ENCODE measurements around the gene COA6. TPM values are rescaled to one million over a fixed set of nuclear protein-coding genes. Genes with fewer than 3 reads are reported as not detected.
A peak's percentile ranks its signal among the peaks of the same experiment; 100 is the strongest.

Gene COA6, protein sequence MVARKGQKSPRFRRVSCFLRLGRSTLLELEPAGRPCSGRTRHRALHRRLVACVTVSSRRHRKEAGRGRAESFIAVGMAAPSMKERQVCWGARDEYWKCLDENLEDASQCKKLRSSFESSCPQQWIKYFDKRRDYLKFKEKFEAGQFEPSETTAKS
- 10 to 100 TPM; 27.1 to 27.4 TPM for total RNA-seq
- 10 to 100 TPM; 23.3 to 25.7 (median 23.8) TPM for polyA plus RNA-seq (ENCODE audit: insufficient read length in 6 of 6)
- long read RNA-seq, donor 1, transcript COA6-201 (2 exons, 1,013 nt): minor isoform, 20 of 157 reads
- long read RNA-seq, donor 1, transcript COA6-203 (3 exons, 710 nt): major isoform, 38 of 157 reads
- long read RNA-seq, donor 1, partial matches to known transcripts: 69 of 157 reads
- long read RNA-seq, donor 1, other reads (novel, unspliced or antisense): 28 of 157 reads
- long read RNA-seq, donor 2, transcript COA6-203 (3 exons, 710 nt): major isoform, 35 of 47 reads
- long read RNA-seq, donor 2, transcript COA6-201 (2 exons, 1,013 nt): minor isoform, 8 of 47 reads
- long read RNA-seq, donor 2, partial matches to known transcripts: 0 of 47 reads
- long read RNA-seq, donor 2, other reads (novel, unspliced or antisense): 0 of 47 reads
- long read RNA-seq, donor 3, transcript COA6-203 (3 exons, 710 nt): major isoform, 29 of 45 reads
- long read RNA-seq, donor 3, transcript COA6-201 (2 exons, 1,013 nt): minor isoform, 15 of 45 reads
- long read RNA-seq, donor 3, partial matches to known transcripts: 0 of 45 reads
- long read RNA-seq, donor 3, other reads (novel, unspliced or antisense): 0 of 45 reads
- long read RNA-seq, donor 4, transcript COA6-201 (2 exons, 1,013 nt): minor isoform, 8 of 50 reads
- long read RNA-seq, donor 4, transcript COA6-203 (3 exons, 710 nt): major isoform, 39 of 50 reads
- long read RNA-seq, donor 4, partial matches to known transcripts: 1 of 50 reads
- long read RNA-seq, donor 4, other reads (novel, unspliced or antisense): 0 of 50 reads
- long read RNA-seq, donor 5, transcript COA6-201 (2 exons, 1,013 nt): minor isoform, 14 of 54 reads
- long read RNA-seq, donor 5, transcript COA6-203 (3 exons, 710 nt): major isoform, 32 of 54 reads
- long read RNA-seq, donor 5, transcript COA6-202 (3 exons, 641 nt): minor isoform, 8 of 54 reads
- long read RNA-seq, donor 5, partial matches to known transcripts: 0 of 54 reads
- long read RNA-seq, donor 5, other reads (novel, unspliced or antisense): 0 of 54 reads
- long read RNA-seq, donor 6, transcript COA6-203 (3 exons, 710 nt): major isoform, 49 of 71 reads
- long read RNA-seq, donor 6, transcript COA6-201 (2 exons, 1,013 nt): minor isoform, 15 of 71 reads
- long read RNA-seq, donor 6, transcript COA6-202 (3 exons, 641 nt): minor isoform, 7 of 71 reads
- long read RNA-seq, donor 6, partial matches to known transcripts: 0 of 71 reads
- long read RNA-seq, donor 6, other reads (novel, unspliced or antisense): 0 of 71 reads
- long read RNA-seq, donor 7, transcript COA6-203 (3 exons, 710 nt): major isoform, 12 of 24 reads
- long read RNA-seq, donor 7, transcript COA6-201 (2 exons, 1,013 nt): minor isoform, 10 of 24 reads
- long read RNA-seq, donor 7, partial matches to known transcripts: 0 of 24 reads
- long read RNA-seq, donor 7, other reads (novel, unspliced or antisense): 0 of 24 reads
- long read RNA-seq, donor 8, transcript COA6-203 (3 exons, 710 nt): major isoform, 14 of 74 reads
- long read RNA-seq, donor 8, partial matches to known transcripts: 13 of 74 reads
- long read RNA-seq, donor 8, other reads (novel, unspliced or antisense): 41 of 74 reads
- long read RNA-seq, donor 9: 0 reads
- long read RNA-seq, donor 10, transcript COA6-203 (3 exons, 710 nt): major isoform, 14 of 15 reads
- long read RNA-seq, donor 10, partial matches to known transcripts: 0 of 15 reads
- long read RNA-seq, donor 10, other reads (novel, unspliced or antisense): 0 of 15 reads
- long read RNA-seq, donor 11, transcript COA6-203 (3 exons, 710 nt): major isoform, 36 of 58 reads
- long read RNA-seq, donor 11, transcript COA6-201 (2 exons, 1,013 nt): minor isoform, 18 of 58 reads
- long read RNA-seq, donor 11, partial matches to known transcripts: 0 of 58 reads
- long read RNA-seq, donor 11, other reads (novel, unspliced or antisense): 0 of 58 reads
- long read RNA-seq, donor 12, transcript COA6-203 (3 exons, 710 nt): major isoform, 26 of 33 reads
- long read RNA-seq, donor 12, partial matches to known transcripts: 0 of 33 reads
- long read RNA-seq, donor 12, other reads (novel, unspliced or antisense): 0 of 33 reads

DNA sequence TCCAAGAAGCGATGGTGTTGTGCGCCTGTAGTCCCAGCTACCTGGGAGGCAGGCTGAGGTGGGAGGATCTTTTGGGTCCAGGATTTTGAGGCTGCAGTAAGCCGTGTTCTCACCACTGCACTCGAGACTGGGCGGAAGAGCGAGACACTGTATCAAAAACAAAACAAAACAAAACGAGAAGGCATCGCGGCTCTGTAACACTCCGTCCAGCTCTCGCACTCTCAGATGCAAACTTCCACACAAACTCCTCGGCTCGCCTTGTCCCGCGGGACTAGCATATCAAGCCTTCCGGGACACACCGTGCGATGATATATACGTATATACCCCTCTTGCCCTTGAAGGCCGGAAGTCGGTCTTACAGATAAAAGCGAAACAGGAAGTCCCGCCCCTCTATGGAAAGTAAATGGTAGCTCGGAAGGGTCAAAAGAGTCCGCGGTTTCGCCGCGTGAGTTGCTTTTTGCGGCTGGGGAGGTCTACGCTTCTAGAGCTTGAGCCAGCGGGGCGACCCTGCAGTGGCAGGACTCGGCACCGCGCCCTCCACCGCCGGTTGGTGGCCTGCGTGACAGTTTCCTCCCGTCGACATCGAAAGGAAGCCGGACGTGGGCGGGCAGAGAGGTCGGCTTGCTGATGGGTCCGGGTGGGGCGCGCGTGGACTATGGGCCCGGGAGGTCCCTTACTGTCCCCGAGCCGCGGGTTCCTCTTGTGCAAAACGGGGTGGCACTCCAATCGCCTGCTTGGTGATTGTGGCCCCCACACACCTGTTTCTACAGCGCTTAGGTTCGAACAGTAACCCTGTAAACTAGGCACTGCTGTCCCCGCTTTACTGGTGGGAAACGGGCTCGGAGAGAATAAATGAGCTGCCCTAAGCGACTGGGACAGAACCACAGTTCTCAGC lies at the start of gene COA6:
Gene COA6 (plus strand): TSS at position 393 of the 895 bp plus-strand sequence. CDS start 11 bp downstream, at position 404.
- TF ChIP-seq, protein P1, sequence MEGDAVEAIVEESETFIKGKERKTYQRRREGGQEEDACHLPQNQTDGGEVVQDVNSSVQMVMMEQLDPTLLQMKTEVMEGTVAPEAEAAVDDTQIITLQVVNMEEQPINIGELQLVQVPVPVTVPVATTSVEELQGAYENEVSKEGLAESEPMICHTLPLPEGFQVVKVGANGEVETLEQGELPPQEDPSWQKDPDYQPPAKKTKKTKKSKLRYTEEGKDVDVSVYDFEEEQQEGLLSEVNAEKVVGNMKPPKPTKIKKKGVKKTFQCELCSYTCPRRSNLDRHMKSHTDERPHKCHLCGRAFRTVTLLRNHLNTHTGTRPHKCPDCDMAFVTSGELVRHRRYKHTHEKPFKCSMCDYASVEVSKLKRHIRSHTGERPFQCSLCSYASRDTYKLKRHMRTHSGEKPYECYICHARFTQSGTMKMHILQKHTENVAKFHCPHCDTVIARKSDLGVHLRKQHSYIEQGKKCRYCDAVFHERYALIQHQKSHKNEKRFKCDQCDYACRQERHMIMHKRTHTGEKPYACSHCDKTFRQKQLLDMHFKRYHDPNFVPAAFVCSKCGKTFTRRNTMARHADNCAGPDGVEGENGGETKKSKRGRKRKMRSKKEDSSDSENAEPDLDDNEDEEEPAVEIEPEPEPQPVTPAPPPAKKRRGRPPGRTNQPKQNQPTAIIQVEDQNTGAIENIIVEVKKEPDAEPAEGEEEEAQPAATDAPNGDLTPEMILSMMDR (IDR thresholded peaks at IDR 0.05): no peak
- Histone ChIP-seq H3K4me1 (peaks cover 7 to 22% of the 10 kb centered on the region in 2 donors), H3K27me3 (no peaks in the 10 kb centered on the region), H3K27ac (peak within 1 kb of the TSS; percentile 96 to 97), H3K36me3 (peaks cover 0 to 32% of the 10 kb centered on the region in 2 donors), H3K9me3 (no peaks in the 10 kb centered on the region), H3K4me3 (peak within 1 kb of the TSS; percentile 60 to 91)
- ATAC-seq (peak; percentile 97), DNase-seq (peak; percentile 89 to 96 (median 94))
- intact Hi-C loops (cut with DNase I): no loop called here

DNA sequence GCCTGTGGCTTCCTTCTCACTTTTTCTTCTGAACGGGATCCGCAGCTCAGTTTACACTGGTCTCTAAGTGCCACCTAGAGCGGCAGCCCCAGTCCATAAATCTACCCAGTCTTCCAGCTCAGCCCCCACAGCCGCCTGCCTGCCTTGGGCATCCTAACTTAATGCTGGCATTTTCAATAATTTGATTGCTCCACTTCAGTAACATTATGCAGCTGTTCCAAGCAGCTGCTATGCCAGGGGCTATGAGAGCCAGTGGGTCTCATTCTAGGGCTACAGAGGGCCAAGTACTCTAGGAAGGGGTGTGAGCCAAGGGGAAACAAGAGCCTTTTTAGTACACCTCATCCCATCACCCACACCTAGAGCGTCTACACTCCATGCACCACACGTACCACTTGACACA lies 48.4 kb upstream of the COA6 start:
- TF ChIP-seq, protein P1 (IDR thresholded peaks at IDR 0.05): no peak
- H3K27me3 ChIP-seq: peaks cover 0 to 20% of the 10 kb centered on the region in 2 donors
- DNase-seq (no peak), ATAC-seq (no peak)
- H3K4me3 ChIP-seq: no peak overlapping the region
- H3K27ac ChIP-seq: no peak overlapping the region
- peaks cover 2 to 11% of the 10 kb centered on the region in 2 donors for H3K4me1 ChIP-seq
- no peaks in the 10 kb centered on the region for H3K36me3 ChIP-seq
- intact Hi-C loops (cut with DNase I): no loop called here
- H3K9me3 ChIP-seq: no peaks in the 10 kb centered on the region

DNA sequence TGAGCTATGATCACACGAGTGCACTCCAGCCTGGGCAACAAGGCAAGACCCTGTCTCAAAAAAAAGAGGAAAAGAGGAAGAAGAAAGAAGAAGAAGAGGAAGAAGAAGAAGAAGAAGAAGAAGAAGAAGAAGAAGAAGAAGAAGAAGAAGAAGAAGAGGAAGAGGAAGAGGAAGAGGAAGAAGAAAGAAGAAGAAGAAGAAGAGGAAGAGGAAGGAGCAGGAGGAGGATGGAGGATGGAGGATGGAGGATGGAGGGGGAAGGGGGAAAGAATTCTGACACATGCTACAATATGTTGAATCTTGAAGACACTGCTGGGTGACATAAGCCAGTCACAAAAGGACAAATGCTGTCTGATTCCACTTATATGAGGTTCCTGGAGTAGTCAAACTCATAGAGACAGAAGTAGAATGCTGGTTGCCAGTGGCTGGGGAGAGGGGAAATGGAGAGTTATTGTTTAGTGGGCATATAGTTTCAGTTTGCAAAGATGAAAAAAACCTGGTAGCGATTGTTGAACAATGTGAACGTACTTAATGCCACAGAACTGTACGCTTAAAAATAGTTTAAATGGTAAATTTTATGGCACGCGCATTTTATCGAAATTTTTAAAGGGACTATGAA lies 47.3 kb upstream of the COA6 start:
- H3K4me3 ChIP-seq: peak overlapping the region; percentile 14 to 32
- TF ChIP-seq, protein P1 (IDR thresholded peaks at IDR 0.05): no peak
- DNase-seq: no peak
- peaks cover 0 to 20% of the 10 kb centered on the region in 2 donors for H3K27me3 ChIP-seq
- ATAC-seq: no peak
- peak overlapping the region in 1 of 2 donors; percentile 42 for H3K27ac ChIP-seq
- intact Hi-C loops (cut with DNase I): no loop called here
- H3K4me1 ChIP-seq: peaks cover 2 to 17% of the 10 kb centered on the region in 2 donors
- no peaks in the 10 kb centered on the region for H3K9me3 ChIP-seq
- H3K36me3 ChIP-seq: no peaks in the 10 kb centered on the region

Measured in left lung (tissue), 14 donors.